PFSK-1 (cell line): Measurements from ENCODE around the gene RBCK1.

ENCODE experiments used
- FOXP2 ChIP-seq: optimal IDR thresholded peaks from 2 replicates; pipeline ENCODE3; 2011; ENCODE audit warnings: borderline replicate concordance, control low read depth, inconsistent platforms; ENCODE audit not compliant: insufficient read depth; ENCODE audit errors: extremely low read length, extremely low read depth
- POLR2AphosphoS5 ChIP-seq: IDR thresholded peaks from 2 replicates; pipeline ENCODE4 v1.6.1; 2012; ENCODE audit warnings: low read depth, mild to moderate bottlenecking, control low read depth, low read length, moderate library complexity
- REST ChIP-seq, 2 experiments: IDR thresholded peaks; 2 replicates each; pipeline versions ENCODE4 v1.6.1 to v1.8.0; 2011 to 2012; ENCODE audit warnings: low read depth in 2 of 2, low read length in 2 of 2, control low read depth in 1 of 2, inconsistent platforms in 1 of 2, mild to moderate bottlenecking in 1 of 2, moderate library complexity in 1 of 2; ENCODE audit not compliant: insufficient read depth in 1 of 2
- SIN3A ChIP-seq: IDR thresholded peaks from 2 replicates; pipeline ENCODE4 v1.6.1; 2012; ENCODE audit warnings: mild to moderate bottlenecking, low read length, moderate library complexity, borderline replicate concordance; ENCODE audit not compliant: insufficient read depth
- TAF1 ChIP-seq: IDR thresholded peaks from 2 replicates; pipeline ENCODE4 v1.6.1; 2012; ENCODE audit warnings: low read length, control low read depth, borderline replicate concordance; ENCODE audit not compliant: insufficient read depth

RBCK1 gene

GRCh38 chr20:419556-420165 lies 11.6 kb downstream of the RBCK1 start:
- TF ChIP-seq POLR2AphosphoS5 (no peak), REST (IDR thresholded peaks at IDR 0.05; ENCODE audit: insufficient read depth in 1 of 2, low read depth in 2 of 2, low read length in 2 of 2) (no peak), FOXP2 (no peak), SIN3A (no peak), TAF1 (no peak)

GRCh38 chr20:420166-420620 lies 12.1 kb downstream of the RBCK1 start:
- no peak for TF ChIP-seq SIN3A

GRCh38 chr20:420721-421574 lies 12.8 kb downstream of the RBCK1 start:
- TF ChIP-seq TAF1 (no peak), SIN3A (no peak), FOXP2 (no peak), REST (IDR thresholded peaks at IDR 0.05; ENCODE audit: insufficient read depth in 1 of 2, low read depth in 2 of 2, low read length in 2 of 2) (no peak), POLR2AphosphoS5 (no peak)

GRCh38 chr20:421685-422250 lies 13.7 kb downstream of the RBCK1 start:
- no peak for TF ChIP-seq REST (IDR thresholded peaks at IDR 0.05; ENCODE audit: insufficient read depth in 1 of 2, low read depth in 2 of 2, low read length in 2 of 2)
- no peak for TF ChIP-seq FOXP2
- no peak for TF ChIP-seq POLR2AphosphoS5
- TF ChIP-seq SIN3A, result no peak
- no peak for TF ChIP-seq TAF1

- TF ChIP-seq SIN3A (no peak), POLR2AphosphoS5 (no peak), FOXP2 (no peak), TAF1 (no peak), REST (IDR thresholded peaks at IDR 0.05; ENCODE audit: insufficient read depth in 1 of 2, low read depth in 2 of 2, low read length in 2 of 2) (no peak)
Measured at GRCh38 chr20:426566-426965, 18.5 kb downstream of the RBCK1 start.
